Neural cell (in vitro differentiated cells): ENCODE data around the gene TSPEAR.

ENCODE experiments used
- EP300 ChIP-seq: fragments of 450-650 bp; conservative IDR thresholded peaks from 2 replicates; pipeline ENCODE4 v1.6.1; 2014; ENCODE audit warnings: antibody characterized with exemption, mild to moderate bottlenecking, moderate library complexity; ENCODE audit not compliant: poor library complexity, severe bottlenecking
- EZH2 ChIP-seq: fragments of 200-600, 300-800 bp; shearing (Covaris generic), sonication (generic); IDR thresholded peaks from 2 replicates; pipeline ENCODE4 v1.6.1; 2014; ENCODE audit warnings: antibody characterized with exemption, low read length, borderline replicate concordance, mild to moderate bottlenecking; ENCODE audit not compliant: insufficient read depth, poor library complexity, severe bottlenecking
- MXI1 ChIP-seq: fragments of 450-650 bp; conservative IDR thresholded peaks from 2 replicates; pipeline ENCODE4 v1.6.1; 2014; ENCODE audit warnings: antibody characterized with exemption, mild to moderate bottlenecking; ENCODE audit not compliant: poor library complexity, severe bottlenecking
- RAD21 ChIP-seq: fragments of 450-650 bp; conservative IDR thresholded peaks from 2 replicates; pipeline ENCODE4 v1.6.1; 2014; ENCODE audit warnings: antibody characterized with exemption, mild to moderate bottlenecking, moderate library complexity
- SMC3 ChIP-seq: fragments of 450-650 bp; conservative IDR thresholded peaks from 2 replicates; pipeline ENCODE4 v1.6.1; 2014; ENCODE audit warnings: antibody characterized with exemption, mild to moderate bottlenecking, moderate library complexity; ENCODE audit not compliant: poor library complexity
- TF ChIP-seq, protein P1 (sequence below): fragments of 450-650 bp; IDR thresholded peaks from 2 replicates; pipeline ENCODE4 v1.5.1; 2014; ENCODE audit warnings: antibody characterized with exemption, mild to moderate bottlenecking, moderate library complexity; ENCODE audit not compliant: poor library complexity, severe bottlenecking
- TF ChIP-seq, protein P2 (sequence below): IDR thresholded peaks from 2 replicates; pipeline ENCODE4 v1.6.1; 2012; ENCODE audit warnings: borderline replicate concordance

DNA sequence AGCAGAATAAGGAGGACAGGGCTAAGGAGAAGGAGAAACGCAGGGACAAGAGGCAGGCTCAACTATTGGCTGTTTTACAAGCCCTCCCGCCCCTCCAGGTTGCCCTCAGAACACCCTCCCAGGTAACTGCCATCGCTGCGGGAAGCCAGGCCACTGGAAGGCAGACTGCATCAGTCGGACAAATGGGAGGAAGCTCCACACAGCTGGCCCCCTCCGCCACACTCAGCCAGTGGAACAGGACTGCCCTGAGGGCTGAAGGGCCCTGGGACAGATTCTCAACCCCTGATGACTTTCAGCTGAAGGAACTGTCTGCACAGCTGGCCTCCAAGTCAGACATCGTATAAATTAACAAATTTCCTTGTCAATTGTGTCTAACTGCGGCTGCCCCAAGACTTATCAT, 234.2 kb downstream of the TSPEAR start:
- TF ChIP-seq, protein P1, sequence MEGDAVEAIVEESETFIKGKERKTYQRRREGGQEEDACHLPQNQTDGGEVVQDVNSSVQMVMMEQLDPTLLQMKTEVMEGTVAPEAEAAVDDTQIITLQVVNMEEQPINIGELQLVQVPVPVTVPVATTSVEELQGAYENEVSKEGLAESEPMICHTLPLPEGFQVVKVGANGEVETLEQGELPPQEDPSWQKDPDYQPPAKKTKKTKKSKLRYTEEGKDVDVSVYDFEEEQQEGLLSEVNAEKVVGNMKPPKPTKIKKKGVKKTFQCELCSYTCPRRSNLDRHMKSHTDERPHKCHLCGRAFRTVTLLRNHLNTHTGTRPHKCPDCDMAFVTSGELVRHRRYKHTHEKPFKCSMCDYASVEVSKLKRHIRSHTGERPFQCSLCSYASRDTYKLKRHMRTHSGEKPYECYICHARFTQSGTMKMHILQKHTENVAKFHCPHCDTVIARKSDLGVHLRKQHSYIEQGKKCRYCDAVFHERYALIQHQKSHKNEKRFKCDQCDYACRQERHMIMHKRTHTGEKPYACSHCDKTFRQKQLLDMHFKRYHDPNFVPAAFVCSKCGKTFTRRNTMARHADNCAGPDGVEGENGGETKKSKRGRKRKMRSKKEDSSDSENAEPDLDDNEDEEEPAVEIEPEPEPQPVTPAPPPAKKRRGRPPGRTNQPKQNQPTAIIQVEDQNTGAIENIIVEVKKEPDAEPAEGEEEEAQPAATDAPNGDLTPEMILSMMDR = no peak
- TF ChIP-seq SMC3 (no peak), RAD21 (no peak), MXI1 (no peak), EP300 (no peak), EZH2 (no peak)
- TF ChIP-seq, protein P2, sequence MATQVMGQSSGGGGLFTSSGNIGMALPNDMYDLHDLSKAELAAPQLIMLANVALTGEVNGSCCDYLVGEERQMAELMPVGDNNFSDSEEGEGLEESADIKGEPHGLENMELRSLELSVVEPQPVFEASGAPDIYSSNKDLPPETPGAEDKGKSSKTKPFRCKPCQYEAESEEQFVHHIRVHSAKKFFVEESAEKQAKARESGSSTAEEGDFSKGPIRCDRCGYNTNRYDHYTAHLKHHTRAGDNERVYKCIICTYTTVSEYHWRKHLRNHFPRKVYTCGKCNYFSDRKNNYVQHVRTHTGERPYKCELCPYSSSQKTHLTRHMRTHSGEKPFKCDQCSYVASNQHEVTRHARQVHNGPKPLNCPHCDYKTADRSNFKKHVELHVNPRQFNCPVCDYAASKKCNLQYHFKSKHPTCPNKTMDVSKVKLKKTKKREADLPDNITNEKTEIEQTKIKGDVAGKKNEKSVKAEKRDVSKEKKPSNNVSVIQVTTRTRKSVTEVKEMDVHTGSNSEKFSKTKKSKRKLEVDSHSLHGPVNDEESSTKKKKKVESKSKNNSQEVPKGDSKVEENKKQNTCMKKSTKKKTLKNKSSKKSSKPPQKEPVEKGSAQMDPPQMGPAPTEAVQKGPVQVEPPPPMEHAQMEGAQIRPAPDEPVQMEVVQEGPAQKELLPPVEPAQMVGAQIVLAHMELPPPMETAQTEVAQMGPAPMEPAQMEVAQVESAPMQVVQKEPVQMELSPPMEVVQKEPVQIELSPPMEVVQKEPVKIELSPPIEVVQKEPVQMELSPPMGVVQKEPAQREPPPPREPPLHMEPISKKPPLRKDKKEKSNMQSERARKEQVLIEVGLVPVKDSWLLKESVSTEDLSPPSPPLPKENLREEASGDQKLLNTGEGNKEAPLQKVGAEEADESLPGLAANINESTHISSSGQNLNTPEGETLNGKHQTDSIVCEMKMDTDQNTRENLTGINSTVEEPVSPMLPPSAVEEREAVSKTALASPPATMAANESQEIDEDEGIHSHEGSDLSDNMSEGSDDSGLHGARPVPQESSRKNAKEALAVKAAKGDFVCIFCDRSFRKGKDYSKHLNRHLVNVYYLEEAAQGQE = no peak
